Liver (tissue), 8 donors: ENCODE data around the gene LOC128125822.

Experiments
- DNase-seq: peaks from one replicate; pipeline ENCODE4 v3.0.0-alpha.2; 2017; ENCODE audit warnings: low spot score
- H3K27ac ChIP-seq, 2 donors: one replicate each; pipeline ENCODE4 v1.7.0; 2013; ENCODE audit warnings: inconsistent platforms in 2 of 2, low read length in 2 of 2, control low read depth in 1 of 2, low read depth in 1 of 2, mild to moderate bottlenecking in 1 of 2
- H3K27me3 ChIP-seq, 4 donors: one replicate each; pipeline versions ENCODE4 v1.6.1 to v1.7.0; 2013; ENCODE audit warnings: low read length in 3 of 4, inconsistent platforms in 1 of 4, mild to moderate bottlenecking in 1 of 4, moderate library complexity in 1 of 4; ENCODE audit not compliant: control insufficient read depth in 4 of 4, insufficient read depth in 4 of 4
- H3K36me3 ChIP-seq, 4 donors: one replicate each; pipeline versions ENCODE4 v1.6.1 to v1.7.0; 2013; ENCODE audit warnings: low read length in 3 of 4, mild to moderate bottlenecking in 3 of 4, low read depth in 1 of 4, moderate library complexity in 1 of 4; ENCODE audit not compliant: control insufficient read depth in 4 of 4, insufficient read depth in 3 of 4
- H3K4me1 ChIP-seq, 4 donors: one replicate each; pipeline versions ENCODE4 v1.6.1 to v1.7.0; 2013; ENCODE audit warnings: low read length in 3 of 4, mild to moderate bottlenecking in 3 of 4, moderate library complexity in 1 of 4; ENCODE audit not compliant: control insufficient read depth in 4 of 4, insufficient read depth in 4 of 4
- H3K4me3 ChIP-seq, 3 donors: one replicate each; pipeline versions ENCODE4 v1.6.1 to v1.7.0; 2013; ENCODE audit warnings: low read length in 3 of 3, control low read depth in 1 of 3, low read depth in 1 of 3, mild to moderate bottlenecking in 1 of 3
- H3K9ac ChIP-seq, 2 donors: one replicate each; pipeline ENCODE4 v1.7.0; 2013; ENCODE audit warnings: low read length in 2 of 2, mild to moderate bottlenecking in 2 of 2, moderate library complexity in 2 of 2, control low read depth in 1 of 2, low read depth in 1 of 2
- H3K9me3 ChIP-seq, 4 donors: one replicate each; pipeline versions ENCODE4 v1.6.1 to v1.7.0; 2013; ENCODE audit warnings: low read length in 3 of 4; ENCODE audit not compliant: control insufficient read depth in 4 of 4
- ATF3 ChIP-seq: IDR thresholded peaks from 2 replicates; pipeline ENCODE4 v1.6.1; 2016; ENCODE audit warnings: antibody characterized with exemption
- CTCF ChIP-seq: fragments of 150-350 bp; IDR thresholded peaks from 2 replicates; pipeline ENCODE4 v1.5.1; 2017; ENCODE audit warnings: improper control_type of control experiment, low read depth, low read length; ENCODE audit not compliant: missing input control
- FOXA1 ChIP-seq: IDR thresholded peaks from 2 replicates; pipeline ENCODE4 v1.6.1; 2016; ENCODE audit warnings: antibody characterized with exemption
- FOXA2 ChIP-seq: IDR thresholded peaks from 2 replicates; pipeline ENCODE4 v1.6.1; 2016; ENCODE audit warnings: antibody characterized with exemption
- GABPA ChIP-seq, 2 donors: IDR thresholded peaks in 1 of 2; conservative IDR thresholded peaks in 1 of 2; 2 replicates each; pipeline ENCODE4 v1.6.1; 2016; ENCODE audit warnings: antibody characterized with exemption in 2 of 2, mild to moderate bottlenecking in 1 of 2, moderate library complexity in 1 of 2
- HNF4A ChIP-seq, 2 donors: conservative IDR thresholded peaks; 2 replicates each; pipeline ENCODE4 v1.6.1; 2016; ENCODE audit warnings: antibody characterized with exemption in 2 of 2, mild to moderate bottlenecking in 2 of 2
- HNF4G ChIP-seq: IDR thresholded peaks from 2 replicates; pipeline ENCODE4 v1.6.1; 2016; ENCODE audit warnings: antibody characterized with exemption
- JUND ChIP-seq, 2 donors: IDR thresholded peaks; 2 replicates each; pipeline ENCODE4 v1.6.1; 2016; ENCODE audit warnings: antibody characterized with exemption in 2 of 2
- MAX ChIP-seq: IDR thresholded peaks from 2 replicates; pipeline ENCODE4 v1.6.1; 2016; ENCODE audit warnings: antibody characterized with exemption
- NR2F2 ChIP-seq: IDR thresholded peaks from 2 replicates; pipeline ENCODE4 v1.6.1; 2016; ENCODE audit warnings: antibody characterized with exemption
- RAD21 ChIP-seq, 2 donors: IDR thresholded peaks; 2 replicates each; pipeline ENCODE4 v1.6.1; 2016; ENCODE audit warnings: antibody characterized with exemption in 2 of 2, mild to moderate bottlenecking in 2 of 2
- SP1 ChIP-seq: IDR thresholded peaks from 2 replicates; pipeline ENCODE4 v1.6.1; 2018; ENCODE audit warnings: antibody characterized with exemption, mild to moderate bottlenecking
- TAF1 ChIP-seq: conservative IDR thresholded peaks from 2 replicates; pipeline ENCODE4 v1.6.1; 2016; ENCODE audit warnings: antibody characterized with exemption, mild to moderate bottlenecking
- YY1 ChIP-seq: IDR thresholded peaks from 2 replicates; pipeline ENCODE4 v1.6.1; 2016; ENCODE audit warnings: antibody characterized with exemption, mild to moderate bottlenecking
- ZBTB33 ChIP-seq: IDR thresholded peaks from 2 replicates; pipeline ENCODE4 v1.6.1; 2016; ENCODE audit warnings: antibody characterized with exemption
- WGBS: extraction: QIAGEN DNeasy Blood & Tissue Kit; methylation state at CpG from one replicate; pipeline ENCODE4 v1.1.7; 2013; 5-methylcytosine and 5-hydroxymethylcytosine counted together
- donor health status: healthy.
- donor health status: healthy.
- donor health status: healthy.
- donor health status: healthy.
- donor health status: healthy.

Gene LOC128125822

GRCh38 chr6:63537959-63538300 lies 34.4 kb upstream of the LOC128125822 start:
- Histone ChIP-seq H3K27ac (peak overlapping the region; percentile 44 to 58), H3K9me3 (no peaks in the 10 kb centered on the region), H3K4me3 (no peak overlapping the region), H3K27me3 (no peaks in the 10 kb centered on the region), H3K9ac (no peak overlapping the region), H3K4me1 (peaks cover 7 to 24% (median 11%) of the 10 kb centered on the region in 4 donors), H3K36me3 (peaks cover 0 to 4% (median 0%) of the 10 kb centered on the region in 4 donors)
- no peak for TF ChIP-seq CTCF
- TF ChIP-seq JUND (IDR thresholded peaks at IDR 0.05), result no peak
- TF ChIP-seq MAX, result no peak
- no peak for TF ChIP-seq HNF4A (conservative IDR thresholded peaks at IDR 0.05)
- TF ChIP-seq GABPA (IDR thresholded peaks at IDR 0.05 in 1 of 2, conservative IDR thresholded peaks at IDR 0.05 in 1 of 2), result no peak
- TF ChIP-seq RAD21 (IDR thresholded peaks at IDR 0.05), result no peak
- TF ChIP-seq HNF4G, result no peak
- TF ChIP-seq FOXA1, result no peak
- TF ChIP-seq ZBTB33, result no peak
- TF ChIP-seq FOXA2, result no peak
- TF ChIP-seq YY1, result no peak
- no peak for TF ChIP-seq ATF3
- no peak for DNase-seq

- 31% methylated on average over 1 of the region's 1 CpG for WGBS
- no peak for TF ChIP-seq RAD21 (IDR thresholded peaks at IDR 0.05)
- peak; percentile 6 for TF ChIP-seq SP1
- TF ChIP-seq CTCF, result no peak
- peak; percentile 60 for TF ChIP-seq HNF4G
- no peak for TF ChIP-seq NR2F2
- TF ChIP-seq HNF4A (conservative IDR thresholded peaks at IDR 0.05), result peak; percentile 60 to 85
- TF ChIP-seq ZBTB33, result no peak
- TF ChIP-seq TAF1, result no peak
- TF ChIP-seq FOXA2, result no peak
- no peak for TF ChIP-seq GABPA (IDR thresholded peaks at IDR 0.05 in 1 of 2, conservative IDR thresholded peaks at IDR 0.05 in 1 of 2)
- Histone ChIP-seq H3K36me3 (peaks cover 0 to 4% (median 0%) of the 10 kb centered on the region in 4 donors), H3K9ac (no peak overlapping the region), H3K27ac (no peak overlapping the region), H3K9me3 (no peaks in the 10 kb centered on the region), H3K4me3 (no peak overlapping the region), H3K27me3 (no peaks in the 10 kb centered on the region), H3K4me1 (peaks cover 7 to 24% (median 11%) of the 10 kb centered on the region in 4 donors)
- no peak for DNase-seq
Observed at GRCh38 chr6:63538550-63538949, 33.7 kb upstream of the LOC128125822 start.
